HepG2 (cell line): Measurements from ENCODE around the gene SMARCB1. TPM values are rescaled to one million over a fixed set of nuclear protein-coding genes. Genes with fewer than 3 reads are reported as not detected.

Experiments
- ARID5B ChIP-seq: IDR thresholded peaks from 2 replicates; pipeline ENCODE4 v1.4.0; 2020; ENCODE audit warnings: mild to moderate bottlenecking, missing genetic modification reagents
- CBX1 ChIP-seq: IDR thresholded peaks from one replicate; pipeline ENCODE4 v1.6.1; 2016; ENCODE audit warnings: antibody characterized with exemption, low read depth
- EHMT2 ChIP-seq: fragments of 200-600 bp; sonication (generic); IDR thresholded peaks from 2 replicates; pipeline ENCODE4 v1.7.0; 2017; ENCODE audit warnings: antibody characterized with exemption, low read depth, low read length, borderline replicate concordance
- ETV6 ChIP-seq: sonication (generic); formaldehyde crosslinking; conservative IDR thresholded peaks from 2 replicates; pipeline ENCODE4 v1.4.0; 2020; ENCODE audit warnings: missing genetic modification reagents
- HBP1 ChIP-seq: IDR thresholded peaks from 2 replicates; pipeline ENCODE4 v1.6.1; 2016; ENCODE audit warnings: low read depth, control low read depth
- HDAC2 ChIP-seq: sonication (generic); formaldehyde crosslinking; IDR thresholded peaks from 2 replicates; pipeline ENCODE4 v1.4.0; 2020; ENCODE audit warnings: missing genetic modification reagents
- HMG20A ChIP-seq: IDR thresholded peaks from 2 replicates; pipeline ENCODE4 v1.6.1; 2016; ENCODE audit warnings: borderline replicate concordance
- HOMEZ ChIP-seq: IDR thresholded peaks from 2 replicates; pipeline ENCODE4 v1.6.1; 2016; ENCODE audit warnings: low read depth
- ZBTB40 ChIP-seq, 2 experiments: fragments of 450-650 bp in 1 of 2; sonication (generic) in 1 of 2; formaldehyde crosslinking in 1 of 2; IDR thresholded peaks; 2 replicates each; pipeline versions ENCODE4 v1.6.1 to v1.8.0; 2016 to 2022; ENCODE audit warnings: antibody characterized with exemption in 1 of 2, mild to moderate bottlenecking in 1 of 2, missing genetic modification reagents in 1 of 2
- ZFP1 ChIP-seq: IDR thresholded peaks from 2 replicates; pipeline ENCODE4 v1.6.1; 2016
- ZFP36L2 ChIP-seq: sonication (generic); formaldehyde crosslinking; IDR thresholded peaks from 2 replicates; pipeline ENCODE4 v1.4.0; 2020; ENCODE audit warnings: missing genetic modification reagents
- ZNF207 ChIP-seq: fragments of 450-650 bp; IDR thresholded peaks from 2 replicates; pipeline ENCODE4 v1.6.1; 2016; ENCODE audit warnings: antibody characterized with exemption, borderline replicate concordance
- ZNF224 ChIP-seq: sonication (generic); formaldehyde crosslinking; IDR thresholded peaks from 2 replicates; pipeline ENCODE4 v1.5.0; 2020; ENCODE audit warnings: mild to moderate bottlenecking, missing genetic modification reagents
- polyA plus RNA-seq, 8 experiments: library from polyadenylated mRNA; depleted of rRNA in 3 of 8; stranded (reverse) in 7 of 8; unstranded in 1 of 8; fragments of >200 nt; fragmentation: Illumina TruSeq in 4 of 8; extraction: Trizol in 4 of 8; gene quantifications; 2 replicates each; pipeline versions ENCODE4 v1.2.1 to v1.2.3, GENCODE V29; 2011 to 2016; ENCODE audit warnings: low read depth in 4 of 8, missing spikeins in 1 of 8, mixed read lengths in 1 of 8; ENCODE audit not compliant: insufficient read depth in 1 of 8
- total RNA-seq, 5 experiments: library from RNA; depleted of rRNA; stranded (reverse); fragments of >200 nt; fragmentation: Illumina TruSeq; extraction: Trizol; gene quantifications; 2 replicates each; pipeline ENCODE4 v1.2.3, GENCODE V29; 2016; ENCODE audit warnings: low read depth in 1 of 5

Gene SMARCB1
- total and polyA plus RNA-seq, 2 of the 13 experiments (the other 11 are each of a cell fraction or from before 2014, with no cell fraction given) = 74.0 to 166 TPM

- TF ChIP-seq ZBTB40 (IDR thresholded peaks at IDR 0.05) (no peak), ZBTB40 (CRISPR knock-in tag; IDR thresholded peaks at IDR 0.05) (0 out of 2 replicates have a peak, but pooled peaks have one; percentile 2), ARID5B (CRISPR knock-in tag) (peak; percentile 37), HMG20A (CRISPR knock-in tag) (peak; percentile 40; the same call in 1 of the 2 replicates), ETV6 (CRISPR knock-in tag) (no peak), HOMEZ (CRISPR knock-in tag) (0 out of 2 replicates have a peak, but pooled peaks have one; percentile 32), HDAC2 (peak; percentile 39; the same call in 1 of the 2 replicates), CBX1 (no peak), HBP1 (no peak), EHMT2 (no peak), ZNF224 (CRISPR knock-in tag) (0 out of 2 replicates have a peak, but pooled peaks have one; percentile 37), ZNF207 (no peak), ZFP36L2 (no peak), ZFP1 (CRISPR knock-in tag) (0 out of 2 replicates have a peak, but pooled peaks have one; percentile 54)
Observed at GRCh38 chr22:23784215-23784732, 2.5 kb upstream of the SMARCB1 start (continued).
